Activated CD4-positive, CD25-positive, alpha-beta regulatory T cell treated with anti-CD3 and anti-CD28 coated beads, Interleukin-2, amount 50 U/mL, for 16 hours (primary cell): Measurements from ENCODE around the gene CTBP1.

Experiments used
- DNase-seq: peaks from one replicate; pipeline ENCODE4 v3.0.0-alpha.2; 2020; ENCODE audit warnings: low read depth, low spot score

The CTBP1 gene

DNA sequence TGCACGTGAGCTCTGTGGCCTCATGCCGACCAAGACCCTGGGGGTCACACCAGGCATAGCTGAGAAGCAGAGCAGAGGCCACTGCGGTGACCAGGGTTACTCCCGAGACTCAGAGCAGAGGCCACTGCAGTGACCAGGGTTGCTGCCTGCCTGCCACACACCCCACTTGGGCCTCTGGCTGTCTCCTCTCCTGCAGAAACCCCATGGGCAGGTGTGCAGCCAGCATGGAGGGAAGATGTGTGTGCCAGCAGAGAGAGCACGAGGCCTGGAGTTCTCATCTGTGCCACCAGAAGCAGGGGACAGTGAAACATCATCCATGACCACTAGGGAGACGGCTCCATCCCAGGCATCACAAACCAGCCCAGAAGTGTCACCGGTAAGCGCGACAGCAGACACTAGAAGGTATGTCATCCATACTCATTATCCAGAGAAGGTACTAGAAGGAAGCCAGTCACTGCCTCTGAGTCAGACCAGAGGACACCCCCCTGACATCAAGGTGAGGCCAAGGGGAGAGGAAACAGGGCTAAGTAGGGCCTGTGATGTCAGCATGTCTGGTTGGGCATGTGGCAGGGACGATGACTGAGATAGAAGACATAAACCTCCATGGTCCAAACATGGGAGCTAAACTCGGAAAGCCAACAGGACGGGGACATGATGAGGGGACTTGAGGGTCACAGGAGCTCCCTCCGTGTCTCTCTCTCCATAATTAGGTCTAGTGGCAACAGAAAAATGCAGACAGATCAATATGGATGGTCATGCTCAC is 52.3 kb downstream of the CTBP1 start:
- DNase-seq: no peak

- DNase-seq: no peak
Measured at GRCh38 chr4:1195891-1196401, 53.0 kb downstream of the CTBP1 start.

- DNase-seq: no peak
Measured at GRCh38 chr4:1195109-1195671, 53.7 kb downstream of the CTBP1 start.

GRCh38 chr4:1194010-1194900 is 54.7 kb downstream of the CTBP1 start:
- no peak for DNase-seq

DNA sequence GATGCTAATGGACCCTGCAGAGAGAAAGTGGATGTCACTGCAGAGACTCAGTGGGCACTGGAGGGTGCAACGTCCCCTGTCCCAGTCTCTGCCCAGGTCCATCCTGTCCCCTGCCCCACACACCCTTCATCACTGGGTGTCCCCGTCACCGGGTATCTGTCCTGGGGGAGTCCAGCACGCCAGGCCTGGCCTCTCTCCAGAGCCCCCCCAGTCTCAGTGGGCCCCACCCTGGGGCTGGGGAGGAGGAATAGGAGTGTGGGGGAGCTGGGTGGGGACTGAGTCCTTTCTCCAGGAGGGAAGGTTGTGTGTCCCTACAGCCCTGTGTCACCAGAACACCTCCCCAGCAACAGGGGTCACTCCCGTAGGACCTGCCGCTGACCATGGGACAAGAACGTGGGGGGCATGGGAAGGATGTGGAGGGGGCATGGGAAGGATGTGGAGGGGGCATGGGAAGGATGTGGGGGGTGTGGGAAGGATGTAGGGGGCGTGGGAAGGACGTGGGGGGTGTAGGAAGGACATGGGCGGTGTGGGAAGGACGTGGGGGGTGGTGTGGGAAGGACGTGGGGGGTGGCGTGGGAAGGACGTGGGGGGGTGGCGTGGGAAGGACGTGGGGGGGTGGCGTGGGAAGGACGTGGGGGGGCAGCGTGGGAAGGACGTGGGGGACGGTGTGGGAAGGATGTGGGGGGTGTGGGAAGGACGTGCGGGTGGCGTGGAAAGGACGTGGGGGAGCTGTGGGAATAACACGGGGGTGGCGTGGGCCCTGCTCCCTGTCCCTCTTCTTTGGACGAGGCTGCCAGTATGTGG is 55.5 kb downstream of the CTBP1 start:
- no peak for DNase-seq

DNA sequence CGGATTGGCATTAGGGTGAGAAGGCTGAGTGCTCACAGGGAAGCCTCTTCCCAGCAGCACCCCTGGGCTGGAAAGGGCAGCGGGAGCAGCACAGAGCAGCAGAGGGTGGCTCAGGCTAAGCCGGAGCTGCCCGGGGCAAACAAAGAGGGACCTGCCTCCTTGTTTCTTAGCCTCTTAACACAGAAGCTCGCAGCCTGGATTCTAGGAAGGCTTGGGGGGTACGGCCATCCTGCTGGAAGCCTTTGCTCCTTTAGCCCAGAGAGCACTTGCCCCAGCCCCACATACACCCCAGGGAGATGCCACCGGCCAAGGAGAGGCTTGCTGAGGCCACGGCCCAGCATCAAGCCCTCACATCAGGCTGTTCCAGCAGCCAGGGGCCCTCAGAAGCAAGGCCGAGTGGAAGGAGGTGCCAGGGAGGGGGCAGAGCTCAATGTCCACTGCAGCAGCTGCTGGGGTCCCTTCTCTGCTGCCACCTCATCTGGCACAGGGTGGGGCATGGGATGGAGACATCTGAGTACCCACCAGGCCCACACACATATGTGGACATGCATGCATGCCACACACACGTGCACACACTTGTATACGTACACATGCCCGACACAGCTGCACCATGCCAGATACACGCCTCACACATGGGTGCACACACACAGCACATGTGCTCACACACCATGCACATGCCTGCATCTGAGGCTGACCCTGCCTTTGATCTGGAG is 56.3 kb downstream of the CTBP1 start:
- DNase-seq: no peak

GRCh38 chr4:1192091-1192492 is 56.8 kb downstream of the CTBP1 start:
- no peak for DNase-seq

DNA sequence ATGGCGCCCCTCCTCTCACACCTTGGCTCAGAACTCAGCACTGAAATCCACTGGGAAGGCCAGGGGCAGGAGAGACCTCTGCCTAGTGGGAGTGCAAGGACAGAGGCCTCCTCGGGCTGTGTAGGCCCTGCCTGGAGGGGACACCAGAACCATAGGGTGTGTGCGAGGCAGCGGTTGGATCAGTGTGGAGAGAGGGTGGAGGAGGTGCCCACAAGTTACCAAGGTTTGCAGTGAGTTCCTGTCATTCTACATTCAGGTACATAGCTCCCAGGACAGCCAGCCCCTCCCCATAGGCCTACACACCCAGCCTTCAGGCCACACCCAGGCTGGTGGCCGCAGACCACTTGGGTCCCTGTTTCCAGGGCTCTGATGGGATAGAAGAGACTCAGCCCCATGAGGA is 57.3 kb downstream of the CTBP1 start:
- no peak for DNase-seq

DNA sequence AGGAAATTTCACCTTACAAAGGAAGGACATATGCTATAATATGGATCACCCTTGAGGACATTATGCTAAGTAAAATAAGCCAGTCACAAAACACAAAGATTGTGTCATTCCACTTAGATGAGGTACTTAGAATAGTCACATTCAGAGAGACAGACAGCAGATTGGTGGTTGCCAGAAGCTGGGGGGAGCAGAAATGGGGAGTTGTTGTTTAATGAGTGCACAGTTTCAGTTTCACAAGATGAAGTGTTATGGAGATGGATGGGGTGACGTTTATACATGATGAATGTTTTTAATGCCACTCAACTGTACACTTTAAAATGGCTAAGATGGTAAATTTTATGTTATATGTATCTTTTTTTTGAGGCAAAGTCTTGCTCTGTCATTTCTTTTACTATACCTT is 61.7 kb downstream of the CTBP1 start:
- DNase-seq: no peak

- no peak for DNase-seq
Measured at GRCh38 chr4:1183985-1184773, 64.8 kb downstream of the CTBP1 start.

- no peak for DNase-seq
Measured at GRCh38 chr4:1182313-1182712, 66.6 kb downstream of the CTBP1 start.

DNA sequence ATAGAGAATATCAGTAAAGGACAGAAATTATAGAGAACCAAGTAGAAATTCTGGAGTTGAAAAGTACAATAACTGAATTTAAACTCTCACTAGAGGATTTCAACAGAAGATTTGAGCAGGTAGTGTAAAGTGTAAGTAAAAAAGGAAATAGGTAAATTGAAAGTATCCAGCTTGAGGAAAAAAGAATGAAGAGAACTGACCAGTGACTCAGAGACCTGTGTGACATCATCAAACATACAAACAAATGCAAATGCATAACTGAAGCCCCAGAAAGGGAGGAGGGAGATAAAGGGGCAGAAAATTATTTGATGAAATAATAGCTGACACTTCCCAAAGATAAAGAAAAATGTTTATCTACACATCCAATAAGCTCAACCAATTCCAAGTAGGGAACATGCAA is 68.3 kb downstream of the CTBP1 start:
- DNase-seq: no peak

GRCh38 chr4:1179976-1180375 is 69.0 kb downstream of the CTBP1 start:
- no peak for DNase-seq

DNA sequence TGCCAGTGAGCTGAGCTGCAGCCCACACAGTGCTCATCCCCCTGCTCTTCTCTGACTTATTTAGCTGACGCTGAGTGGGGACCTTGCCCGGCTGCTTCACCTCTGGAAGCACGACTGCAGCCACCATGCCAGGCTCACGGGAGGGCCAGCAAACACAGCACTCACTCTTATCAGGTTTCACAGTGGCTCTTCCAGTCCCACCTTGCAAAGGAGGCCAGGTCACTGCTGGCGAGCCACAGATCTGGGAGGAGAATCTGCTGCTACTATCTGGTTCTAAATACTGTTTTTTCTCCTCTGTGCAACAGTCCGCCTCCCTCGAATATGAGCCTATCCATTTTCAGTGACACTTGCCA is 69.9 kb downstream of the CTBP1 start:
- DNase-seq: no peak

GRCh38 chr4:1178300-1179088 is 70.4 kb downstream of the CTBP1 start:
- no peak for DNase-seq

- no peak for DNase-seq
Measured at GRCh38 chr4:1177274-1178141, 71.4 kb downstream of the CTBP1 start.

DNA sequence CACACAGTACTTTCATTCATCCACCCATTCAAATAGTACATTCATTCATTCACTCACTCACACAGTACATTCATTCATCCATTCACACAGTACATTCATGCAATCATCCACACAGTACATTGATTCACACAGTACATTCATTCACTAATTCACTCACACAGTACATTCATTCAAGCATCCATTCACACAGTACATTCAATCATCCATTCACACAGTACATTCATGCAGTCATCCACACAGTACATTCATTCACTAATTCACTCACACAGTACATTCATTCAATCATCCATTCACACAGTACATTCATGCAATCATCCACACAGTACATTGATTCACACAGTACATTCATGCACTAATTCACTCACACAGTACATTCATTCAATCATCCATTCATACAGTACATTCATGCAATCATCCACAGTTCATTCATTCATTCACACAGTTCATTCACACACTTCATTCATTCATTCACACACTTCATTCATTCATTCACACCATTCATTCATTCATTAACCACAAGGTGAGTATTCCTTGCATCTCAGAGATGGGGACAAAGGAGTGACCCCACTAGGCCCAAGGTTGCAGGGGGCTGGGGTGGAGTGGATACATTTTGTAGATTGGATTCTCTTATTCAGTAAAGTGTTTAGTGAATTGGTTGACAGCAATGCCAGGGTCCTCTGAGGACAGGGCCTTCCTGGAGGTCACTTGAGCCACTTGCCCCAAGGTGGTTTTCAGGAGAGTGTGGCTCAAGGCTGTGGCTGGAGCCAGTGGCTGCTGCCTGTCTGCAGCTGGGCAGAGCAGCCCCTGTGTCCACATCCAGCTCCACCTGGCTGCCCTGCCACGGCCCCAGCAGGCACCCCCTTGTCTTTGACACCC is 72.3 kb downstream of the CTBP1 start:
- DNase-seq: no peak
